CD4-positive, CD25-positive, alpha-beta regulatory T cell (primary cell): Measurements from ENCODE around the gene KCTD12. TPM values are rescaled to one million over a fixed set of nuclear protein-coding genes. Genes with fewer than 3 reads are reported as not detected.

Experiments used
- polyA plus RNA-seq, 4 donors: library from polyadenylated mRNA; unstranded; fragments of 300-500 nt; fragmentation: Illumina TruSeq; gene quantifications; one replicate each; pipeline ENCODE4 v1.2.3, GENCODE V29; 2021
- total RNA-seq: library from RNA; stranded (reverse); gene quantifications from one replicate; pipeline ENCODE4 v1.2.3, GENCODE V29; 2022

The KCTD12 gene
- total and polyA plus RNA-seq, 5 donors from 2014 or later, result 0.19 to 2.8 (median 0.26) TPM

Other genes starting within 250 kb of the KCTD12 start
- gene ACOD1, start 62.1 kb upstream of the KCTD12 start, total RNA-seq, result not detected
- gene ACOD1, start 62.1 kb upstream of the KCTD12 start, polyA plus RNA-seq, result not detected
- 27.3 TPM for gene CLN5, start 105.7 kb upstream of the KCTD12 start, total RNA-seq
- gene CLN5, start 105.7 kb upstream of the KCTD12 start, polyA plus RNA-seq, result 10 to 100 TPM; 36.9 to 45.5 (median 41.0) TPM
- gene FBXL3, start 140.8 kb upstream of the KCTD12 start, total RNA-seq, result 89.0 TPM
- 10 to 100 TPM; 36.7 to 63.3 (median 48.5) TPM for gene FBXL3, start 140.8 kb upstream of the KCTD12 start, polyA plus RNA-seq